ENCODE data around the gene PRKN. TPM values are rescaled to one million over a fixed set of nuclear protein-coding genes. Genes with fewer than 3 reads are reported as not detected.

The PRKN gene
- total RNA-seq, 1 donor from 2014 or later = 1.3 TPM

DNA sequence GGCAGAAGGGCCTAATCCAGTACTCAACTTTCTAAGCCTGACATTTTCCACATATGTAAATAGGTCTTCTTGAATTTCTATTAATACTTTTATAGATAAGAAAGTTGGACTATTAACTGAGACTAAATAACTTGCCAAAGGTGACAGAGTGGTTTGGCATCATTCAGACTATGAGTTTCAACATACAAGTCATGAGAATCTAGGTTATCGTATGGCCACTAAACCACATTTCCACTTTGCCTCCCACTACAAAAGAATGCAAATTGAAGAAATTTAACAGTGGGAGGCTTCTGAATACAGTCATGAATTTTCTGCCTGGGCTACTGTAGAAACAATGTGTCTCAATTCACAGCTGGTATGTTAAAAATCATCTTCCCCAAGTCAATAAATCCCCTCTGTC, 922.7 kb downstream of the PRKN start:
- H3K9me3 Mint-ChIP-seq (ENCODE audit: unreplicated experiment) = peaks cover 5% of the 10 kb centered on the region
- Histone ChIP-seq H3K36me3 (ENCODE audit: insufficient read depth, low read length) (no peaks in the 10 kb centered on the region), H3K9ac (ENCODE audit: low read length) (no peak overlapping the region), H4K20me1 (ENCODE audit: insufficient read depth, low read length) (no peaks in the 10 kb centered on the region), H2AFZ (ENCODE audit: low read depth, low read length) (no peak overlapping the region), H3K27ac (ENCODE audit: low read depth, low read length) (no peak overlapping the region), H3K4me1 (ENCODE audit: insufficient read depth, low read length) (peaks cover 5% of the 10 kb centered on the region), H3K79me2 (ENCODE audit: insufficient read depth, low read length) (no peaks in the 10 kb centered on the region), H3K4me3 (ENCODE audit: insufficient read depth, low read depth, low read length) (no peak overlapping the region), H3K27me3 (ENCODE audit: insufficient read depth, low read length) (no peaks in the 10 kb centered on the region), H3K4me2 (ENCODE audit: low read length) (no peak overlapping the region), H3K9me3 (ENCODE audit: insufficient read depth, low read depth, low read length) (no peaks in the 10 kb centered on the region)
- H3K27ac Mint-ChIP-seq (ENCODE audit: unreplicated experiment) = no peak overlapping the region
- no peak overlapping the region for H3K4me3 Mint-ChIP-seq (ENCODE audit: unreplicated experiment)
- peaks cover 7% of the 10 kb centered on the region for H3K27me3 Mint-ChIP-seq (ENCODE audit: low read depth, unreplicated experiment)
- no peak for TF ChIP-seq EZH2 (IDR thresholded peaks at IDR 0.05; ENCODE audit: insufficient read depth, low read length)
- TF ChIP-seq, protein P1, sequence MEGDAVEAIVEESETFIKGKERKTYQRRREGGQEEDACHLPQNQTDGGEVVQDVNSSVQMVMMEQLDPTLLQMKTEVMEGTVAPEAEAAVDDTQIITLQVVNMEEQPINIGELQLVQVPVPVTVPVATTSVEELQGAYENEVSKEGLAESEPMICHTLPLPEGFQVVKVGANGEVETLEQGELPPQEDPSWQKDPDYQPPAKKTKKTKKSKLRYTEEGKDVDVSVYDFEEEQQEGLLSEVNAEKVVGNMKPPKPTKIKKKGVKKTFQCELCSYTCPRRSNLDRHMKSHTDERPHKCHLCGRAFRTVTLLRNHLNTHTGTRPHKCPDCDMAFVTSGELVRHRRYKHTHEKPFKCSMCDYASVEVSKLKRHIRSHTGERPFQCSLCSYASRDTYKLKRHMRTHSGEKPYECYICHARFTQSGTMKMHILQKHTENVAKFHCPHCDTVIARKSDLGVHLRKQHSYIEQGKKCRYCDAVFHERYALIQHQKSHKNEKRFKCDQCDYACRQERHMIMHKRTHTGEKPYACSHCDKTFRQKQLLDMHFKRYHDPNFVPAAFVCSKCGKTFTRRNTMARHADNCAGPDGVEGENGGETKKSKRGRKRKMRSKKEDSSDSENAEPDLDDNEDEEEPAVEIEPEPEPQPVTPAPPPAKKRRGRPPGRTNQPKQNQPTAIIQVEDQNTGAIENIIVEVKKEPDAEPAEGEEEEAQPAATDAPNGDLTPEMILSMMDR (IDR thresholded peaks at IDR 0.05; ENCODE audit: insufficient read depth, low read depth, low read length) = no peak
- FAIRE-seq (no peak), DNase-seq (ENCODE audit: low read depth) (peak; percentile 85)
- H3K4me1 Mint-ChIP-seq (ENCODE audit: low read depth, unreplicated experiment) = no peaks in the 10 kb centered on the region
- no peaks in the 10 kb centered on the region for H3K36me3 Mint-ChIP-seq (ENCODE audit: low read depth, unreplicated experiment)

DNA sequence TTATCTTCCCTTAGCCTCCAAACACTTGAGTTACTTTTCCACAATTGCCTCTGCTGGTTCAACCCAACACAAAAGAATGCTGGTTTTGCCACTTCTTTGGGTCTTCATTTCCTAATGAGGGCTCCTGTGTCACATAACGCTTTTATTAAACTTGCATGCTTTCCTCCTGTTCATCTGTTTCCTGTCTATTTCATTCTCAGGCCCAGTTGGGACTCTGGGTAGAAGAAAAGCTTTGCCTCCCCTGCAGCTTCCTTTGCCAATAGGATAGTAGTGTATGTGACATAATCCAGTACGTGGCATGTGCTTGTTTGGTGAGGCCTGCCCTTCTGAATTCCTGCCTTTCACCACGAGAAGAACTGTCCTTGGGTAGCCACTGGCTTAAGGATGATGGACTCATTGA, 924.4 kb downstream of the PRKN start:
- no peak for FAIRE-seq
- no peaks in the 10 kb centered on the region for H3K4me1 Mint-ChIP-seq (ENCODE audit: low read depth, unreplicated experiment)
- no peak overlapping the region for H3K27ac ChIP-seq (ENCODE audit: low read depth, low read length)
- peaks cover 7% of the 10 kb centered on the region for H3K27me3 Mint-ChIP-seq (ENCODE audit: low read depth, unreplicated experiment)
- DNase-seq (ENCODE audit: low read depth) = no peak
- H3K27me3 ChIP-seq (ENCODE audit: insufficient read depth, low read length) = no peaks in the 10 kb centered on the region
- no peaks in the 10 kb centered on the region for H3K36me3 ChIP-seq (ENCODE audit: insufficient read depth, low read length)
- H3K4me3 ChIP-seq (ENCODE audit: insufficient read depth, low read depth, low read length) = no peak overlapping the region
- TF ChIP-seq, protein P1 (IDR thresholded peaks at IDR 0.05; ENCODE audit: insufficient read depth, low read depth, low read length) = no peak
- peaks cover 5% of the 10 kb centered on the region for H3K9me3 Mint-ChIP-seq (ENCODE audit: unreplicated experiment)
- H4K20me1 ChIP-seq (ENCODE audit: insufficient read depth, low read length) = no peaks in the 10 kb centered on the region
- H3K9me3 ChIP-seq (ENCODE audit: insufficient read depth, low read depth, low read length) = no peaks in the 10 kb centered on the region
- no peak overlapping the region for H3K27ac Mint-ChIP-seq (ENCODE audit: unreplicated experiment)
- no peak overlapping the region for H3K4me3 Mint-ChIP-seq (ENCODE audit: unreplicated experiment)
- no peaks in the 10 kb centered on the region for H3K36me3 Mint-ChIP-seq (ENCODE audit: low read depth, unreplicated experiment)
- no peak overlapping the region for H3K4me2 ChIP-seq (ENCODE audit: low read length)
- H3K9ac ChIP-seq (ENCODE audit: low read length) = no peak overlapping the region
- H3K79me2 ChIP-seq (ENCODE audit: insufficient read depth, low read length) = no peaks in the 10 kb centered on the region
- H3K4me1 ChIP-seq (ENCODE audit: insufficient read depth, low read length) = peaks cover 3% of the 10 kb centered on the region
- H2AFZ ChIP-seq (ENCODE audit: low read depth, low read length) = no peak overlapping the region

DNA sequence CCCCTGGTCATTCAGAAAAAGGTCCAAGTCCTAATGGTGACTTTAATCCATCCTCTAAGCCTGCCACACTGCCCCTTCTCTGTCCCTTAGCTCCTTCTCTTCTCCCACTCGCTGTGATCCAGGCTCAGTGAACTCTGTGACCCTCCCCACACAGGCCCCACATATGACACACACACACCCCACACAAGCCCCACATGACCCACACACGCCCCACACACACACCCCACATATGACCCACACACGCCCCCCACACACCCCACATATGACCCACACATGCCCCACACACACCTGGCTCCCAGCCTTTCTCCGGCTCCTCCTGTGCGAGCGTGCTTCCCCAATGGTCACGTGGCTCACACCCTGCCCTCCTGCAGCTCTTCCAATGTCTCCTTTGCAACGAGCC, 925.3 kb downstream of the PRKN start:
- no peak overlapping the region for H3K9ac ChIP-seq (ENCODE audit: low read length)
- Mint-ChIP-seq H3K9me3 (ENCODE audit: unreplicated experiment) (peaks cover 5% of the 10 kb centered on the region), H3K27ac (ENCODE audit: unreplicated experiment) (no peak overlapping the region)

More for the DNA sequence above, 925.3 kb downstream of the PRKN start:
- DNase-seq (ENCODE audit: low read depth) = no peak
- H3K4me1 ChIP-seq (ENCODE audit: insufficient read depth, low read length) = peaks cover 3% of the 10 kb centered on the region
- FAIRE-seq = no peak
- H3K27me3 ChIP-seq (ENCODE audit: insufficient read depth, low read length) = no peaks in the 10 kb centered on the region
- no peak overlapping the region for H3K27ac ChIP-seq (ENCODE audit: low read depth, low read length)
- H3K36me3 ChIP-seq (ENCODE audit: insufficient read depth, low read length) = no peaks in the 10 kb centered on the region
- Mint-ChIP-seq H3K36me3 (ENCODE audit: low read depth, unreplicated experiment) (no peaks in the 10 kb centered on the region), H3K4me1 (ENCODE audit: low read depth, unreplicated experiment) (no peaks in the 10 kb centered on the region), H3K4me3 (ENCODE audit: unreplicated experiment) (no peak overlapping the region), H3K27me3 (ENCODE audit: low read depth, unreplicated experiment) (peaks cover 4% of the 10 kb centered on the region)
- H3K79me2 ChIP-seq (ENCODE audit: insufficient read depth, low read length) = no peaks in the 10 kb centered on the region
- no peaks in the 10 kb centered on the region for H4K20me1 ChIP-seq (ENCODE audit: insufficient read depth, low read length)
- H3K4me3 ChIP-seq (ENCODE audit: insufficient read depth, low read depth, low read length) = no peak overlapping the region
- H2AFZ ChIP-seq (ENCODE audit: low read depth, low read length) = no peak overlapping the region
- H3K9me3 ChIP-seq (ENCODE audit: insufficient read depth, low read depth, low read length) = no peaks in the 10 kb centered on the region
- no peak overlapping the region for H3K4me2 ChIP-seq (ENCODE audit: low read length)
- TF ChIP-seq, protein P1 (IDR thresholded peaks at IDR 0.05; ENCODE audit: insufficient read depth, low read depth, low read length) = no peak
- no peak for TF ChIP-seq EZH2 (IDR thresholded peaks at IDR 0.05; ENCODE audit: insufficient read depth, low read length)
